GM19395 (cell line): ENCODE results near the gene SLC35E1.
"Not testable (repeated sequence)": the region's sequence is repeated elsewhere in the genome, so short reads cannot be mapped to it uniquely, and the experiment has no call there.

Experiments
- ATAC-seq: cut with Tn5 transposase; IDR thresholded peaks from one replicate; pipeline ENCODE4 v1.9.1; 2021; ENCODE audit warnings: mild to moderate bottlenecking, moderate library complexity; ENCODE audit not compliant: unreplicated experiment

Gene SLC35E1

DNA sequence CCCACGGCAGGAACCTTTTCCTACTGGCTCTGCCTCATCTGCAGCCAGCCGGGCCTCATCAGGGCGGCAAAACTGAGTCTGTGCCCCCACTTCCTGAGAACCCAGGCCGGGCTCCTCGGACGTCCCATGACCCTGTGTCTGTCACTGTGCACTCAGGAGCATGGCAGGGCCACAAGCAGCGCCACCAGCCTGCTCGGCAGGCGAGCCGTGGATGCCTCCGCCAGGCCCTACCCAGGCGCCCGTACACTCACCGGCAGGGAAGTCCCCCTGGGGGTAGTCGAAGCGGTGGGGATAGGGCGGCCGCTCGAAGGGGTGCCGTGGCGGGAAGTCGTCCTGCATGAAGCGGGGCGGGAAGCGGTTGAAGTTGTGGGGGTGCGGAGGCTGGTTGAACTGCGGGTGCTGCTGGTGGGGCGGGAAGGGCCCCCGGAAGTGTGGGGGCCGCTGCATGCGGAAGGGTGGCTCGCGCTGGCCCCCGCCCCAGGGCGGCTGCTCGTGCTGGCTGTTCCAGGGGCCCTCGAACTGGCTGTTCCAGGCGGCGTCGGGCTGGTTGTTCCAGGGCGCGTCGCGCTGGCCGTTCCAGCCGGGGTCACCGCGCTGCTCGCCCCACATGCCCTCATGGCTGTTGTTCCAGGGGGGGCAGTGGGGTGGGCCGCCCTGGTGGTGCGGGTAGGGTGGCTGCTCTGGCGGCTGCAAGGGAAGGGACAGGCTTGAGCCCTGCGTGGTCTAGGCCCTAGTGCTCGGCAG is 47.1 kb downstream of the SLC35E1 start:
- ATAC-seq: no peak

DNA sequence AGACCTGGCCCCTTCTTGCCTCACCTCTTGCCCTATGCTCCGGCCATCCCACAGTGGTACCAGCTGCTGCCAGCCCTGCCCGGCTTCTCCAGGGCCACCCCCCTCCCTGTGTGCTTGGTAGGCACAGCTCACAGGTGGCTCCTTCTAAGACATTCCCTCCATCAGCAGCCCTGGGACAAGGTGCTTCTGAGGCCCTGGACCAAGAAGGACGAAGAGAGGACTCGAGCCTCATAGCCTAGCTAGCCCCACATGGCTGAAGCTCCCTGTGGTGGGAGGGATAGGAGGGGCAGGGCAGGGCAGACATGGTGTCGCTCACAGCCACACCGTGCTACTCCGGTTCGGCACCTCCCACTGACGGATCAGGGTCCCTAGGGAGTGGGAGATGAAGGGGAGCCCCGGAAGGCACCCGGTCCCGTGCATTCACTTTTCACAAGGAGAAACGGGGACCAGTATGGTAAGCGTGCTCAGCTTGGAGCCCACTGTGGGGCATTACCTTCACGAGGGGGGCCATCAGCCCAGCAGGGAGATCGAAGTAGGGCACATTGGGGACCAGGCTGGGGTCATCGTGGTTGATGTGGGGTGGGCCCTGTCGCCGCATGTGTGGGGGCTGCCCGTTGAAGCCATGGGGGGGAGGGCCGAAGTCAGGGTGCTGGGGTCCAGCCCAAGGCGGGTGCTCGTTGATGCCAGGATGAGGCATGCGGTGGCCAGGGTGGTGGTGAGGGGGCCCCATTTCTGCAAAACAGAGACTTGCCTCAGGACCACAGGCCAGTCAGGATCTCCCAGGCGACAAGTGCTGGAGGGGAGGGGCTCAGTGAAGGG is 49.4 kb downstream of the SLC35E1 start:
- ATAC-seq: no peak

DNA sequence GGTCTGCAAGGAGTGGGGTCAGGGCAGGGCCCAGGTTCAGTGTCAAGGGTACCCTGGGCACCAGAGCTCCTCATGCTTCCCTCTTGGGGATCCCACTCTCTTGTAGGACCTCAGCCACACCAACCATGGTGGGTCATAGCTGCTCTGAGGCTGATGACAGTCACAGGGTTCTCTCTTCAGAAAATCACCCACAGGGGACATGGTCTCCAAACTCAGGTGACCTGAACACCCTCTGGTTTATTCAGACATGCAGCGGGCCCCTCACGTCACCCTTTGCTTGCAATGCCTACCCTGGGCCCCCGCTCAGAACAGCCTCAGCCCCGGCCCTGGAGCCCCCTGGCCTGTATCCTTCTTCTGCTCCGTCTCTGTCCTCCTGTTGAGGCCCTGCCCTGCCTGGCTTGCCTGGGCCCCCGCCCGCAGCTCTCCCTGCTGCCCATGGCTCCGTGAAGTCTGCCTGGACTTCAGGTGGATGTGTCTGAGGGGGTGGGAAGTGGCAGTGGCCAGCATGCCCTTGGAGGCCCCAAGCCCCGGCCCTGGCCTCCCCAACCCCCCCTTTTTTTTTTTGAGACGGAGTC is 50.4 kb downstream of the SLC35E1 start:
- ATAC-seq: no peak

DNA sequence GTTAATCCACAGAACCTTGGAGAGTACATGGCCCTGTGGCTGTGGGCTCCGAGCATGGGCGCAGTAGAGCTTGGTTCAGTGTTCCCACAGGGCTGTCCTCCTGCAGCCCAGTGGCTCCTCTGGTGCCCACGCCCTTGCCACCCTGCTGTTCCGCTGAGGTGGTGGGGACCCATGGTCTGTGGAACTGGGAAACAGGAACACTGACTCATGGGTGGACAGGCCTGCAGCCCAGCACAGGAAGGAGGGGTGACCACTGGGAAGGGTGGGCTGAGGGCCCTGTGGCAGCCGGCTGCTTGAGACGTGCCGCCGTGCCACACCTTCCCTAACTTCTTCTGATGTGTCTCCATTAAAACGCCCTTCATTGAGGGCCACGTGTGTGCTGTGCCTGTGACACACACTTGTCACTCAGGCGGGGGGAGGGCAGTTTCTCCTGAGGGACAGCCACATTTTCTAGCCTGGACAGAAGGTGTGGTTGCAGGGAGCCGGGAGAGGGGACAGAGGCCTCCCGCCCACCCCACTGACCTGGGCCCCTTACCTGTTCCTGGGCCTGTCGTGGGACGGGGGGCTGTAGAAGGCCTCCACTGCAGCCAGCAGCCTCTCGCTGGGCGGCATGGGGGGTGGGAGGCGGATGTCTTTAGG is 51.1 kb downstream of the SLC35E1 start:
- no peak for ATAC-seq

DNA sequence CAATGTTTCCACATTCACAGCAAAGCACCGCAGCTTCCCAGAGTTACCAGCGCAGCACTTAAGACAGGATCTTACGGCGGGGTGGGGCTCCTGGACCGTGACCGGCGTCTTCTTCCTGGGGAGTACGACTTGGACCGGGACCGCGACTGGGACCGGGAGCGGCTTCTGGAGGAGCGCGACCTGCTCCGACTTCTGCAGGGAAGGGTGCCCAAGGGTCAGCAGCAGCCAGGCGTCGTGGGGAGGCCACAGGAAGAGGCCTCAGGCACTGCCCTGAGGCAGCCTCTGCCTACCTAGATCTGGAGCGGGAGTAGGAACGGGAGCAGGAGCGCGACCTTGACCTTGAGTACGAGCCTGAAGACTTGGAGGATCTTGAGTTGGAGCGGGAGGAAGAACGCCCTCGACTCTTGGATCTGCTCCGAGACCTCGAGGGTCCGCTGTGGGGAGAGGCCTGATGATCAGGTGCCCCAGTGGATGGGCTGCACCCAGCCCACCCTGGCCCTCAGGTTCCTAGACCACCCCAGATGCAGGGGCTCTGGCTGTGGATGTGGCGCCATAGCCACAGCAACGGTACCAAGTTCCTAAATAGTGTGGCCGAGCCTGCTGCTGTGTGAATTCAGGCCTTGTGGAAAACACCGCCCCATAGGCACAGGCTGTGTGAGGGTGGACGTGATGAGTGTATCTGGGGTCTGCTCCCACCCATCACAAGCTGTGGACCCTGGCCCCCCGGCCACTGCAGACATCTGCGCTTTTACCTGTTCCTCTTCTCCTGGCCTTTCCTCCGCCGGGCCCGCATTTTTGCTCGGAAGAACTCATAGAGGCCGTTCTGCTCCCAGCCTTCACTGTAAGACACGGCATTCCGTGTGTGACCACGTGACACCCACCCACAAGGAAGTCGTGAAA is 51.9 kb downstream of the SLC35E1 start:
- no peak for ATAC-seq

DNA sequence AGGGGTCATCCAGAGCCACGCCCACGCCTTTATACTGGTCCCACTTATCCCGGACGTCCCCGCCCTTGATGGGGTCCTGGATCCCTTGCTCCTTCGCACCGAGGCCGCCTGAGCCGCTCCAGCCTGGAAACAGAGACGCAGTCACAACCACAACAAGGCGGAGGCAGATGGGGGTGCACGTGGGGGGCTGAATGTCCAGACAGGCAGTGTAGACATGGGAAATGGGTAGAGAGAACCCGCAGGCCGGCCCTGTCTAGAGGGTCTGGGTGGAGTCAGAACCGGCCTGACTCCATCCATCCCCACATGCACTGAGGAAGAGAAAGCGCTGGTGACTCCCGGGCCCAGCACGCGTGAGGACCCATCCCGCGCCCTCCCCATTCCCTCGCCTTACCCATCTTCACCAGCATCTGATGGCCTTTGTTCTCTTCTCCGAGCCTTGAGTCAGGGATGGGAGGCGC is 53.0 kb downstream of the SLC35E1 start:
- ATAC-seq: no peak

DNA sequence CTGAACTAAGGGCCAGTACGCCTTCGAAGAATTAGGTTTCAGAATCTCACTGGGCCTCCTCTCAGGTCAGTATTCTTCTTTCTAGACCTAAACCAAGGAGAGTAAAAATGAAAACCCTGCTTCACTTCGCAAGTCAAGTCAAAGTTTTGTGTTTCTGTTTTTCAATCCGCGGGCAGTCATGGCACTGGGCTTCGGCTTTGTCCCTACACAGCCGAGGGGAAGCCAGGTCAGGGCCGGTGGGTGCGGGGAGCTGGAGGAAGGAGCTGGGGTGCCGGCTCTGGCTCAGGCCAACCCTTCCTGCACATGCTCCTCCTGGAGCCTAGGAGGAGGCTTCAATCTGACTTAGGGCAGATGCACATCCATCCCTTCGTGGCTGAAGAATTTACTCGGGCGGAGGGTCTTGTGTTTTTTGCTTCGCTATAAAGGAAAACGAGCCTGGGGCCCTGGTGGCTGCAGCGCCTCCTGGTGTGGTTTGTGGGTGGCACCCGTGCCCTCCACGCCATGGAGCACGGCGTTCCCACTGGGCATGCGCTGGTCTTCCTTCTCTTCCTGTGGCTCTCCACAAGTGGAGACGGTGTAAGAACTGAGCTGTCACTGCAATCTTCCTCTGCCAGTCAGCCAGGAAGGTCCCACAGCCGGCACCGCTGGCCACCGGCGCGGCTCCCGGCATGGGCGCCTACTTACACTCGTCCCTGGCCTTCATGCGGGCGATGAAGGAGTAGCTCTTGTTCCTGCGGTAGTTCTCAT is 53.6 kb downstream of the SLC35E1 start:
- ATAC-seq: no peak

DNA sequence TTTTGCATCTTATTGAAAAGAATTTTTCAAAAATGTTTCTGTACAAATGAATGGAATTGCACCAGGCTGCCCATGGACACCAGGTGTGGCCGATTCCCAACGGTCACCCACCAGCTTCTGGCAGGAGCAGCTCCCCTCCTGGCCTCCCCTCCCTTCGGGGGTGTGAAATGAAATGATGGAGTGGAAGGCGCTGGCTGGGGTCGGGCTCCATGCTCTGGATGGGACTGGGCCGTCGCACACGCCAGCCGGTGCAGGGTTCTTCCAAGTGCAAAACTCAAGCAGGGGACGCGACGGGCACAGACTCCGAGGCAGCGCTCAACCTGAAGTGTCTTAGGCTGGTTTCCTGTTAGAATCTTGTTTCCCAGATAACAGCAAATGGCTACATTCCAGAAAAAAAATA is 54.2 kb downstream of the SLC35E1 start:
- ATAC-seq: no peak

DNA sequence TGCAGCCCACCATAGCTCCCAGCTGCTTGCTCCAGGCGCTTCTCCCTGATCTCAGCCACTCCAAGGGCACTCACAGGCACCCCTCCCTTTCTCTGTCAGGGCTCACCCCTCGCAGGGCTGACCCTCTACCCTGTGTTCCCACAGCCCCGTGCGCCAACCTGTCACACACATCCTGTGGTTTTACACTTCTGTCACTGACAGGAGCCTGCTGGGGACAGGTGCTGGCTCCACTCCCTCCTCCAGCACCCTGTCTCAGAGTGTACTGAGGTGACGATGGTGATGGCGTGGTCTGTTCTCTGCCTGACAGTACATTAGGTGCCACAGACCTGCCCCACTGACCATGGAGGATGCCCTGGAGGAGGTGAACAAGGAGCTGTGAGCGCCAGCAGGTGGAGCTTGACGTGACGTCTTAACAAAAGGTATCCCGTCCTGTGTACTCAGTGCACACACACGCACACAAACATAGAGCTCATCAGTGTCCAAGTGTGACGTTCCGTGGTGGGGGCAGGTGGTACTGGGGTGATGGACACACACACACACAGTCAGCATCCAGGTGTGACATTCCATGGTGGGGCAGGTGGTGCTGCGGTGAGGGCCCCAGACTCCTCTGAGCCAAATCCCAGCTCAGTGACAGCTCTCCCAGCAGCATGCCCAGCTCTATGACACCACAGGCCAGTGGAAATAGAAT is 55.1 kb downstream of the SLC35E1 start:
- no peak for ATAC-seq

DNA sequence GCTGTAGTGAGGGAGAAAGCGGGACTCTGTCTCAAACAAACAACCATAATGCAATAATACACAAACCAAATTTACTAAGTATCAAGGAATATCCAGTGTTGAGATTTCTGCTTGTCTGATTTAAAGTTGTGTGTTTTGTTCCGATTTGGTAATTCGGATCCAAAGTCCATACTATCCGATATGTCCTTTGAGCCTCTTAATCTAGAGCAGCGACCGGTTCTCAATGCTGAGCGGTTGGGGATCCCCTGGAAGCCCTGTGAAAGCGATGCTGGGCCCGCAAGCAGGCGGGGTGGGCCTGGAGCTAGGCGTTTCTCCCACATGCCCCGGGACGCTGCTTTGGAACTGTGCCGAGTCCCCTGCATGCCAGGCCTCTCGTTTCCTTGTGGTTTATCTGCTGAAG is 55.8 kb downstream of the SLC35E1 start:
- ATAC-seq: no peak

DNA sequence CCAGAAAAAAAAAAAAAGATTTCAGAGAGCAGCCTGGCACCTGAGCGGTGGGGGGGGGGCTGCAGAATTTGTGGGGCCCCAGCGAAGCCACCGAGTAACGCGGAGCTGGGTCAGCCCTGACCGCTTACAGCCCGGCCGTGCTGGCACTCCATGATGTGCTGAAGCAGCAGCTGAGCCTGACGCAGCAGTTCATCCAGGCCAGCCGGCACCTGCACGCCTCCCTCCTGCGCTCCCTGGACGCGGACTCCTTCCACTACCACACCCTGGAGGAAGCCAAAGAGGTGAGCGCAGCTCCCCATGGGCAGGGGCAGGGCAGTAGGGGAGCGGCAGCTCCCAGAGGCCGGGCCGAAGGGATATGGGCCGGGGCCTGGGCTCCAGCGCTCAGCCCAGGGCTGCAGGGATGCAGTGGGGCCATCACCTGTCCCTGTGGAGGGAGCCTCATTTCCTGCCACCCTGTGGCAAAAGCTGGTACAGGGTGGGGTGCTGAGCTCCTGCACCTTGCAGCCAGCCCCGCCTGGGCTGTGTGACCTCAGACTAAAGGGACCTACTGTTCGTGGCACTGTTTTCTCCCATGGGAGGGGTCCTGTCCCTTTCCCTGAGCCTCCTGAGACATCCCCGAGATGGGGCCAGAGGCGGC is 57.7 kb downstream of the SLC35E1 start:
- no peak for ATAC-seq

DNA sequence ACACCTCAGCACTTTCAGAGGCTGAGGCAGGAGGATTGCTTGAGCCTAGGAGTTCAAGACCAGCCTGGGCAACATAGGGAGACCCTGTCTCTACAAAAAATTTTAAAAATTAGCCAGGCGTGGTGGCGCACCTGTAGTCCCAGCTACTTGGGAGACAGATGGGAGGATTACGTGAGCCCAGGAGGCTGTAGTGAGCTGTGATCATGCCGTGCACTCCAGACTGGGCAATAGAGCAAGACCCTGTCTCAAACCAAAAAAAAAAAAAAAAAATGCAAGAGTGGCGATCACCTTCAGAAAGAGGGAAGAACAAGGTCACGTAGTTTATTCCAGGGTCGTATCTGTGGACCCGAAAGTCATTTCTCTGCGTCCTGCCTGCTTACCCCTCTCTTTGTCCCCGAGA is 59.6 kb downstream of the SLC35E1 start:
- not testable (repeated sequence) for ATAC-seq

DNA sequence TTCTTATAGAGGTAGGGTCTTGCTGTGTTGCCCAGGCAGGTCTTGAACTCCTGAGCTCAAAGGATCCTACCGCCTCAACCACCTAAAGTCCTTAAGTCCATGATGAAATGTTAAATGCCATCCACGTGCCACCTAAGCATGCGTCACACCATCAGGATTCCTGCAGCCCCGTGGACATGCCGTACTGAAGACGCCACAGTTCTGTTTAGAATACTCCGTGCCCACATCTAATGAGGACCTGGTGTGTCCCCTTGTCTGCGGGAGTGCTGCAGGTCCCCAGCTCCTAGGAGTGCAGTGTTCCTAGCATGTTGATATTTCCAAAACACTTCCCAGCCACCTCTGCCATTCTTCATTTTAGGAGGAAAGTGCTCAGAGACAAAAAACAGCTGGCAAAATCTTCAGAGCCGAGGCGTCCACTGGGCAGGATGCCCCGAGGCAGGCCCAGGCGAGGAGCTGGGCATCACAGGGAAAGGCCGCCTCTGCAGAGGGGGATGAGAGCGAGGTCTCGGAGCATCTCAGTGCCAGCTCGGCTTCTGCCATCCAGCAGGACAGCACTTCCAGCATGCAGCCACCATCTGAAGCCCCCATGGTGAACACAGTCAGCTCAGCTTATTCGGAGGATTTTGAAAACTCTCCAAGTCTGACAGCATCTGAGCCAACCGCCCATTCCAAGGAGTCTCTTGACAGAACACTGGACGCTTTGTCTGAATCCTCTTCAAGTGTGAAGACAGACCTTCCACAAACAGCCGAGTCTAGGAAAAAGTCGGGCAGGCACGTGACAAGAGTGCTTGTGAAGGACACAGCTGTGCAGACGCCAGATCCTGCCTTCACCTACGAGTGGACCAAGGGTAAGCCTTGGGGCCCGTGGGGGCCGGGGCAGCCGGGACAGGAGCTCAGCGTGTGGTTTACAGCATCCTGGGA is 62.8 kb downstream of the SLC35E1 start:
- no peak for ATAC-seq

DNA sequence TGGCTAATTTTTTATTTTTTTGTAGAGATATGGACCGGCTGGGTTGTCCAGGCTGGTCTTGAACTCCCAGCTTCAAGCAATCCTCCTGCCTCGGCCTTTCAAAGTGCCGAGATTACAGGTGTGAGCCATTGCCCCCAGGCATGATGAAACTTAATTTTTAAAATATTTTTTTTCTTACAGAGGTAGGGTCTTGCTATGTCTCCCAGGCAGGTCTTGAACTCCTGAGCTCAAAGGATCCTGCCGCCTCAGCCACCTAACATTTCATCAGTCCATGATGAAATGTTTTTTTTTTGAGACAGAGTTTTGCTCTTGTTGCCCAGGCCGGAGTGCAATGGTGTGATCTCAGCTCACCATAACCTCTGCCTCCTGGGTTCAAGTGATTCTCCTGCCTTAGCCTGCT is 63.7 kb downstream of the SLC35E1 start:
- ATAC-seq: no peak

DNA sequence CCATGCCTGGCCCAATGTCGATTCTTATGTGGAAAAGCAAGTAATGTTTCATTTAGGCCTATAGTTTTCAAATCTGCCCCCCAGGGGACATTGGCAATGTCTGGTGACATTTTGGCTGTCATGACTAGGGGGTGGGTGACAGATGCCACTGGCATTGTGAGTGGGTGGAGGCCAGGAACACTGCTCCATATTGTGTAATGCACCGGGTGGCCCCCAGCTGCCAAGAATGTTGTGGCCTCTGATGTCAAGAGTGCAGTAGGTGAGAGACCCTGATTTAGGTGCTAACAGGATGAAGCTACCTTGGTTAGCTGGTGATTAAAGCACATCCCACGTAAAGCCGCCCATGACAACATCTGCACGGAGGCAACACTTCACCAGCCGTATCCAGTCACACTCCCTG is 65.3 kb downstream of the SLC35E1 start:
- ATAC-seq: no peak

DNA sequence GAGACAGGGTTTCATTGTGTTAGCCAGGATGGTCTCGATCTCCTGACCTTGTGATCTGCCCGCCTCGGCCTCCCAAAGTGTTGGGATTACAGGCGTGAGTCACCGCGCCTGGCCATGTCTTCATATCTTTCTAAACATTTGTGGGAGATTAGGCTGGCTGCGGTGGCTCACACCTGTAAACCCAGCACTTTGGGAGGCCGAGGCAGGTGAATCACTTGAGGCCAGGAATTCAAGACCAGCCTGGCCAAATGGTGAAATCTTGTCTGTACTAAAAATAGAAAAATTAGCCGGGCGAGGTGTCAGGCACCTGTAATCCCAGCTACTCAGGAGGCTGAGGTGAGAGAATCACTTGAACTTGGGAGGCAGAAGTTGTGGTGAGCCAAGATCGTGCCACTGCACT is 66.1 kb downstream of the SLC35E1 start:
- ATAC-seq: not testable (repeated sequence)

DNA sequence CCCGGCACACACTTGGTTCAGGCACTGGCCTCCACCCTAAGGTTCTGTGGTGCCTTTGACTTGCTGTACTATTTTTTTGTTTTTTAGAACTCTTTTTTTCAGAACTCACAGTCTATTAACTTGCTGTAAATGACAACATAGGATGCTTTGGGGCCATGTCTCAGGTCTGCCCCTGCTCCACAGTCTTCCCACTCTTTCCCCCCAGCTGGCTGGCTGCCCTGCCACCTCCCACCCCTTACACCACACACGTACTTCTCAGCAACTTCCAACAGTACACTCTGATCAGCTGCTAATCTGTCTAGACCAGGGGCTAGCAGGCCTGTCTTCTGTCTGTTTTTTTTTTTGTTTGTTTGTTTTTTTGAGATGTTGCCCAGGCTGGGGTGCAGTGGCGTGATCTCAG is 67.9 kb downstream of the SLC35E1 start:
- no peak for ATAC-seq
